ENCODE data around the gene SLC5A6. TPM values are rescaled to one million over a fixed set of nuclear protein-coding genes. Genes with fewer than 3 reads are reported as not detected.
A peak's percentile ranks its signal among the peaks of the same experiment; 100 is the strongest.

Gene SLC5A6
- total RNA-seq, 1 experiment from 2014 or later = 122 TPM

DNA sequence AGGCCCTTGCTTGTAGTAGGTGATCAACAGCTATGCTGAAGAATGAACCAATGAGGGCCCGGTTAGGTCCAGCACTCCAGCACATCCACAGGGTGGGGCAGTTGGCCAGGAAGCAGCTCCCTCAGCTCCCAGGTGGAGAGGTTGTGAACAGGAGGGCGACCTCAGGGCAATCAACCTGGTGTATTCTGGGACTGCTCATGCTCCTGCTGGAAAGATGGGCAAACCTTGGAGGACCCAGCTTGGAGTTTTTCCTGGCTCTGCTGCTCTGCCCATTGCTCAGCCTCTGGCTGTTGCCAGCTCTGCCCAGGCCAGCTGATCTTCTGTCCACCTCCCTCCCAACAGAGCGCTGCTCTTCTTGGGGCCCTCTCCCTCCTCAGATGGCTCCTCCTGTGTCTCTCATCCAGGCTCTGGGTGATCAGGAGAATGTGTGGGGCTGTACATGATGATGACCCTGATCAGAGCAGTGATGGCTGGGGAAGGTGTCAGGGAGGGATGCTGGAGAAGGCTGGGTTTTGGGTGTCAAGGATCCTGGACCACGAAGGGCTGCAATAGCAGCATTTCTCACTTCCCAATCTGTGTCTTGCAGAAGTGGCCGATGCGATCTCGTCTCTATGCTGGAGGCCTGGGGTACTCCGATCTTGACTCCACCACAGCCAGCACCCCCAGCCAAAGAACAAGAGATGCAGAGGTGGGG is 59.8 kb downstream of the SLC5A6 start:
- no peak overlapping the region for H3K23ac ChIP-seq (ENCODE audit: insufficient read length, low read depth, low read length)
- H2AK5ac ChIP-seq (ENCODE audit: insufficient read length, low read length) = no peak overlapping the region
- H3K56ac ChIP-seq (ENCODE audit: insufficient read length, low read depth, low read length) = no peak overlapping the region
- no peaks in the 10 kb centered on the region for H3K9me3 ChIP-seq (ENCODE audit: control insufficient read depth, low read depth, low read length)
- Mint-ChIP-seq H3K4me3 (no peak overlapping the region), H3K4me1 (peaks cover 0 to 2% of the 10 kb centered on the region in 2 experiments; a peak in 1 of 4 replicates), H3K36me3 (ENCODE audit: insufficient read depth in 1 of 3, low read depth in 3 of 3) (no peaks in the 10 kb centered on the region), H3K27ac (peak overlapping the region in 1 of 3 experiments; percentile 33; a peak in 1 of 7 replicates), H3K9me3 (peaks cover 0 to 2% of the 10 kb centered on the region in 2 experiments; a peak in 2 of 5 replicates), H3K27me3 (ENCODE audit: low read depth) (peaks cover 2% of the 10 kb centered on the region; the same call in 1 of the 2 replicates)
- no peak overlapping the region for H3K4me2 ChIP-seq (ENCODE audit: insufficient read depth, insufficient read length, low read length)
- H4K8ac ChIP-seq (replicated peaks; ENCODE audit: insufficient read length, low read depth, low read length) = no peak overlapping the region
- no peak overlapping the region for H4K5ac ChIP-seq (ENCODE audit: insufficient read length, low read depth, low read length)
- no peak overlapping the region for H3K27ac ChIP-seq (ENCODE audit: insufficient read length, low read depth, low read length)
- WGBS (ENCODE audit: extremely low coverage, insufficient read length, low lambda C conversion rate) = no CpG with 5 or more reads among the region's 8 CpGs
- no peak overlapping the region for H2BK20ac ChIP-seq (ENCODE audit: low read depth, low read length, poor library complexity, severe bottlenecking)
- H2BK15ac ChIP-seq (ENCODE audit: low read depth, low read length) = no peak overlapping the region
- H2AFZ ChIP-seq (ENCODE audit: low read length) = no peak overlapping the region
- H3K23me2 ChIP-seq (ENCODE audit: insufficient read length, low read depth, low read length, poor library complexity, severe bottlenecking) = no peaks in the 10 kb centered on the region
- H4K20me1 ChIP-seq (ENCODE audit: control insufficient read depth, insufficient read depth, insufficient read length) = no peaks in the 10 kb centered on the region
- no peaks in the 10 kb centered on the region for H3K4me1 ChIP-seq (ENCODE audit: insufficient read depth, low read length)
- H3K9ac ChIP-seq (ENCODE audit: extremely low read depth, insufficient read length, low read length) = no peak overlapping the region
- peak overlapping the region; percentile 72 for H4K91ac ChIP-seq (ENCODE audit: insufficient read length, low read depth, low read length)
- no peaks in the 10 kb centered on the region for H3K27me3 ChIP-seq (ENCODE audit: insufficient read depth, low read length)
- DNase-seq = peak; percentile 65
- no peaks in the 10 kb centered on the region for H3K79me1 ChIP-seq (ENCODE audit: insufficient read depth, low read depth, low read length, poor library complexity, severe bottlenecking)
- no peak overlapping the region for H3K18ac ChIP-seq (ENCODE audit: insufficient read length, low read depth, low read length)
- no peak overlapping the region for H3K14ac ChIP-seq (ENCODE audit: insufficient read depth, low read length)
- no peak overlapping the region for H3T11ph ChIP-seq (ENCODE audit: low read length)
- no peak overlapping the region for H2BK120ac ChIP-seq (ENCODE audit: low read depth, low read length, poor library complexity, severe bottlenecking)
- no peaks in the 10 kb centered on the region for H3K79me2 ChIP-seq (ENCODE audit: insufficient read depth, low read length)
- no peak overlapping the region for H2BK5ac ChIP-seq (ENCODE audit: insufficient read length, low read length)
- TF ChIP-seq, protein P1, sequence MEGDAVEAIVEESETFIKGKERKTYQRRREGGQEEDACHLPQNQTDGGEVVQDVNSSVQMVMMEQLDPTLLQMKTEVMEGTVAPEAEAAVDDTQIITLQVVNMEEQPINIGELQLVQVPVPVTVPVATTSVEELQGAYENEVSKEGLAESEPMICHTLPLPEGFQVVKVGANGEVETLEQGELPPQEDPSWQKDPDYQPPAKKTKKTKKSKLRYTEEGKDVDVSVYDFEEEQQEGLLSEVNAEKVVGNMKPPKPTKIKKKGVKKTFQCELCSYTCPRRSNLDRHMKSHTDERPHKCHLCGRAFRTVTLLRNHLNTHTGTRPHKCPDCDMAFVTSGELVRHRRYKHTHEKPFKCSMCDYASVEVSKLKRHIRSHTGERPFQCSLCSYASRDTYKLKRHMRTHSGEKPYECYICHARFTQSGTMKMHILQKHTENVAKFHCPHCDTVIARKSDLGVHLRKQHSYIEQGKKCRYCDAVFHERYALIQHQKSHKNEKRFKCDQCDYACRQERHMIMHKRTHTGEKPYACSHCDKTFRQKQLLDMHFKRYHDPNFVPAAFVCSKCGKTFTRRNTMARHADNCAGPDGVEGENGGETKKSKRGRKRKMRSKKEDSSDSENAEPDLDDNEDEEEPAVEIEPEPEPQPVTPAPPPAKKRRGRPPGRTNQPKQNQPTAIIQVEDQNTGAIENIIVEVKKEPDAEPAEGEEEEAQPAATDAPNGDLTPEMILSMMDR (conservative IDR thresholded peaks at IDR 0.05) = peak; percentile 36; the same call in 2 of the 3 replicates
- no peak overlapping the region for H2BK12ac ChIP-seq (ENCODE audit: insufficient read length, low read depth, low read length)
- no peak overlapping the region for H3K4ac ChIP-seq (ENCODE audit: low read depth, low read length)
